ENCODE data around the gene IQSEC1.
A peak's percentile ranks its signal among the peaks of the same experiment; 100 is the strongest.

Gene IQSEC1

DNA sequence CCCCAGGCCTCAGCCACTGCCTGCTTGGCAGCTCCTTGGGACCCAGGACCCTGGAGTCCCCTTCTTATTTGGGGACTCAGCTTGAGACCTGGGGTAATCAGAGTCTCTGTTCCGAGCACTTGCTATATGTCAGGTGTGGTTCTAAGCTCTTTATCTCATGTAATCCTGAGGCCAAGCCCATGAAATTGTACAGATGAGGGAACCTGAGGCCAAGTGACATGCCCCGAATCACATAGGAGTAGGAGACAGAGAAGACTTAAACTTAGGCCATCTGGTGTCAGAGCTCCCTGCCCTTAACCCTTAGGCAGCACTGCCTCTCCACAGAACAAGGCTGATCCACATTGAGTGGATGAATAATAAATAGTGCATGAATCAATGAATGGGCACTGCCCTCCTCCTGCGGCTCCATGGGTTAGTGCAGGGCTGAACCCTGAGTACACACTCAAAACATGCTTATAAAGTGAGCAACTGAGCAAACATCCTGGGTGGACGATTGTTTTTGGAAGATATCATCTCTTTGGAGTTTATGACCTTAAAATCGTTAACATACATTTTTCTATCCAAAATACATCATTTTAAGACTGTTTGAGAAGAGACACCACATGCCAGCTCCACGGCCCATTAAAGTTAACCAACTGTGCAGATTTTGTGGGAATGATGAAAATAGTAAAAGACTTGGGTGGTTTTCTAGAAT, 33.2 kb upstream of the IQSEC1 start:
- no peak for DNase-seq

DNA sequence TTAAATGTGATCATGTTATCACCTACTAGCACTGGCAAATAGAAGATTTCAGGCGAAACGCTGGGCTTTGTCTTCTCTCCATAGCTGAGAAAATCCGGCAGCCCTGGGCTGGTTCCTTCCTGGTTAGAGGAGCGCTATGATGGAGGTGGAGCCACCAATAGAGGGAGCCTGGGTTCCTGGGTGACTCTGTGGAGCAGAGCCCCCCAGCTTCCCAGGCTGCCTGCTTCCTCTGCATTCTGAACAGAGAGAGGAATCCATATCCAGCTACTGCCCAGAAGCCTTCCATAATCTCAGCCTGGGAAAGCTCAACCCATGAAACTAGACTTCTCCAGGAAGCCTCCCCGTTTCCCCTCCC, 32.6 kb upstream of the IQSEC1 start:
- no peak for DNase-seq

DNA sequence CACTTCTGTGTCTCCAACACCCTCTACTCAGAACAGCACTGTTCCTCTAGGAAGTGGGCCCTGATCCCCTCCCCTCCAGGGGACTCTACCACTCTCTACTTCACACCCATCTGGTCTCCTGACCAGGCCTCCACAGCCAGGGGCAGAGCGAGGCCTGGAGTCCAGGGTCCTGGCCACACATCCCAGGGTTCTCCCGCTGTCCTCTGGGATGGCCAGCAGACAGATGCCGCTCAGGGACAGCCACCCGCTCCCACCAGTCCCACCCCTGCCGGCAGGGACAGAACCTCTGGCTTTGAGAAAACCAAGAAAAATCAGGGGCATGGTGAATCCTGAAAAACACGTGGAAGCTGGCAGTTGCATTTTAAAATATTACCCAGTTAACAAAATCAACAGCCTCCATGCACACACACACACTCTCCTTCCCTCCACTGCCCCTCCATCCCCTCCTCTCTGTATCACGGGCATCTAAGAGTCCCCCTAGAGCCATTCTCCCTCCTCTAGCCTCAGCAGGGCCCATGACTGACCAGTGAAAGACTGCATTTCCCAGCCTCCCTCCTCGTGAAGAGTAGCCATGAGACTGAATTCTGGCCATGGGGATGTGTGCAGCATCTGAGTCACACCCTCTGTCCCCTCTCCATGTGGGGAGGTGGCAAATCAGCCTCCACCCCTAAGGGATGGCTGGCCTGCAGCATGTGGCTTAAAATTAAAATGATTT, 32.1 kb upstream of the IQSEC1 start:
- no peak for DNase-seq

DNA sequence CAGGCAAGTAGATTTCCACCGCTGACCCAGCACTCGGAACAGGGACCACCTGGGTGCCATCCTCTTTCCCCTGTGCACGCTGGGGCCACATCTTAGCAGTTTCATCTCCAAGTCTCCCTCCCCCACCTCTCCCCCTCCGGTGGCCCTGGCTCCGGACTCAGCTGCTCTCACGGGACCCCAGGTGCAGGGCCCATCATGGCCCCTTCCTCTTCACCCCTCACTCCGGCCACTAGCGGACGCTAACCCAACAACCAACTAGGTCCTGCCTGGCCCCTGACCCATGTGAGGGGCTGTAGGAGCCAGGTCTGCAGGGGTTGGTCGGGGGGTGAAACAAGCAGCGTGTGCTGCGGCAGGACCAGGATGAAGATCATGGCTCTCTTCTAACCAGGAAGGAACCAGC, 31.3 kb upstream of the IQSEC1 start:
- no peak for DNase-seq

DNA sequence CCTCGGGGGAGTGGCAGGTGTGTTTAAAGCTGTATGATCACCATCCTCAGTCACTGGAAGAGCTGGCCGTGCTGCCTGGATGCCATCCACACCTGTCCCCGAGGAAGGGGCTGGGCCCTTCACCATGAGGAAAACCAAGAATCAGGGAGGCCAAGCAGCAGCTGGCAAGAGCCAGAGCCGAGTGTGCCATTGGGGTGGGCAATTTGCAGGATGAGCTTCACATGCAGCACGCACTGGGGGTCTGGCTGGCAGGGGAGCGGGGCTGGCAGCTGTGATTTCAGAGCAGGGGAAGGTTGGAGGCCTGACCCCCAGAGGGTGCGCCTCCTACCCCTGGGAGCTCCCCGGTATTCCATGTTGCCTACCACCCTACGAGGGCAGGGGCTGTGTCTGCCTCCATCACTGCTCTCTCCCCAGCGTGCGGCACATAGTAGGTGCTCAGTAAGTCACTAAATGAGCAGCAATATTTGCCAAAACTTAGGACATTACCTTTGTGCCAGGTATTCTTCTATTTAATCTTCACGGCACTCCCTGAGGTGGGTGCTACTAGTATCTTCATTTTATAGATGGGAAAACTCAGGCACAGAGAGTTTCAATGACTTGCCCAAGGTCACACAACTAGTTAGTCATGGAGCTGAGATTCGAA, 30.3 kb upstream of the IQSEC1 start:
- no peak for DNase-seq

DNA sequence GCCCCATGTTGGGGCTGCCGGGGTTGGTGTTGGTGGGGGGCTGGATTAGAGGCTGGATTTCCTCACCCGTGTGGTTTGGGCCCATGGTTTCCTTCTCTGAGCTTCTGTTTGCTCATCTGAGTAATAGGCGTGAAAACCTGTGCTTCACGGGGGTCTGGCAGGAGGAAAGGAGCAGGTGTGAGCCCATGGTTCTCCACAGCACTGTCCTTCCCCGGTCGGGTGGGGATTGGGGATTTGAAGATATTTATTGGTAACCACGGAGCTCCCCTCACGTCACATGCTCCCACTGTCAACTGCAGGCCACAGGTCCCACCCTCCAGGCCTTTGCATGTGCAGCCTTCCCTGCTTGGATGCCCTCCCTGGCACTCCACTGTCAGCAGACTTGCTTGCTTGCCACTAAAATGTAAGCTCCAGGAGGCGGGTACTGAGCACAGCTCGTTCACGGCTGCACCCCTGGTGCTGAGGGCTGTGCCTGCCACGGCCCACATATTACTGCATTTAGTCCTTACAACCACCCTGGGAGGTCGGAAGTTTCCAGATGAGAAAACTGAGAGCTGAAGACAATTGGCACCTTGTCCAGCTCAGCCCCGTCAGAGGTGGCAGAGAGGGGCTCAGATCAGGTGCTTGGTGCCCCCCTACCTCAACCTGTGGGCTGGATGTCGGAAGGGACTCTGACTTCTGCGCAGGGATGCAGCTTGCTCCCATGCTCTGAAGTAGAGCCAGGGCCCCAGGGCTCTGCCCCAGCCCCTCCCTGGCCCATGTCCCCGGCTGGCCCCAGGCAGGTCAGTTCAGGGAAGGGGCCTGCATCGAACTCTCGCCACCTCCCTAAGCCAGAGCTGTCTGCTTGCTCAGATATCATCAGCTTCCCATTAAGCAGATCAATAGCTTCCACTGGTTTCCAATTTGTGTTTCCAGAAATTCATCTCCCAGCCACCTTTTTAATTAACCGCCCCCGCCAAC, 29.4 kb upstream of the IQSEC1 start:
- no peak for DNase-seq

DNA sequence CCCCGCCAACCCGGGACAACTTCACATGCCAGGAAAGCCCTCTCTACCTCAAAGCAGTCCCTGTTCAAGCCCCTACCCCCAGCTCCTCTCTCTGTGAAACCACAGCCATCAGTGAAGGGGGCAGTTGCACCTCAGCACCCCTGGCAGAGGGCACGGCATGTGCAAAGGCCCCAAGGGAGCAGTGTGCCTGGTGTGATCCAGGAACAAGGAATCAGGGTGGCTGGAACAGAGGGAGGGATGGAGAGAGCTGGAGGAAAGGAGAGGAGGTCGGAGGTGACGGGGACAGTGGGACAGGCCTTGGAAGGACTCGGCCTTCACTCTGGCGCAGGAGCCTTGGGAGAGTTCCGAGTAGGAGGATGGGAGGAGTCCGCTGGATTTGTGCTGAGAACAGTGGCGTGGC, 26.5 kb upstream of the IQSEC1 start:
- DNase-seq = no peak

DNA sequence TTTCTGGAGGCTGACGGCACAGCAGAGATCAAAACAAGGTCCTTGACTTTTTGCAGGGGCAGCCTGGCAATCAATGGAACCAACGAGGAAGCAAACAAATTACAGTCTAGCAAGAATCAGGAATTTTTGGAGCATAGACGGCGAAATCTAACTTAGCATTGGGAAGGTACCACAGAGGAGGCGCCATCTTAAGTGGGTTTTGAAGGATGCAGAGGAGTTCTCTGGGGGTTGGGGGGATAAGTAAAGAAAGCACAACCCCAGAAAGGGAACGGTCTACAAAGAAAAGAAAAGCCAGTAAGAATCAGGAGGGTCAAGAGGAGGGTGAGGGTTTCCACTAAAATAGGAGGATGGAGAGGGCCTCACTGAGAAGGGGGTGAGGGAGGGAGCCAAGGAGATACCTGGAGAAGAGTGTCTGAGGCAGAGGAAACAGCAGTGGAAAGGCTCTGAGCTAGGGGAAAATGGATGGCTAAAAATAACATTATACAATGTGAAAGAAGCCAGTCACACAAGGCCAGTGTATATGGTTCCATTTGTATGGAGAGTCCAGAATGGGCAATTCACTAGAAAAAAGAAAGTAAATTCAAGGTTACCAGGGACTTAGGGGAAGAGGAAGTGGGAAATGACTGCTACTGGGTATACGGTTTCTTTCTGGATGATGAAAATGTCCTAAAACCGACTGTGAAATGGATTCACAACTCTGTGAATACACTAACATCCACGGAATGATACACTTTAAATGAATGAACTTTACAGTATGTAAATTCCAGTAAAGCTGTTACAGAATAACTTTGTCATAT, 25.2 kb upstream of the IQSEC1 start:
- DNase-seq = no peak

DNA sequence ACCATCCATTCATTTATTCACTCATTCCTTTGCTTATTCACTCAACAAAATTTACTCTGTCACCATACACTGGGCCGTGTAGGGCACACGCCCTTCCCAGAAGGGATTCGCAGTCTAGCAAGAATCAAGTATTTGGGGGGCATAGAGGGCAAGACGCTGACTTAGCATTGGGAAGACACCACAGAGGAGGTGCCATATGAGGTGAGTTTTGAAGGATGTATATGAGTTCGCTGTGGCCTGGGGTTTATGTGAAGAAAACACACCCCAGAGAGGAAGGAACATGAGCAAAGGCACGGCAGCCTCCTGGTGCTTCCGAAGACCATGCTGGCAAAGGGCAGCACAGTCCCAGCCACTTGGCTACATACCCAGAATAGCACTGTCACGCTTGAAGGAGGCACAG, 23.1 kb upstream of the IQSEC1 start:
- DNase-seq = no peak

DNA sequence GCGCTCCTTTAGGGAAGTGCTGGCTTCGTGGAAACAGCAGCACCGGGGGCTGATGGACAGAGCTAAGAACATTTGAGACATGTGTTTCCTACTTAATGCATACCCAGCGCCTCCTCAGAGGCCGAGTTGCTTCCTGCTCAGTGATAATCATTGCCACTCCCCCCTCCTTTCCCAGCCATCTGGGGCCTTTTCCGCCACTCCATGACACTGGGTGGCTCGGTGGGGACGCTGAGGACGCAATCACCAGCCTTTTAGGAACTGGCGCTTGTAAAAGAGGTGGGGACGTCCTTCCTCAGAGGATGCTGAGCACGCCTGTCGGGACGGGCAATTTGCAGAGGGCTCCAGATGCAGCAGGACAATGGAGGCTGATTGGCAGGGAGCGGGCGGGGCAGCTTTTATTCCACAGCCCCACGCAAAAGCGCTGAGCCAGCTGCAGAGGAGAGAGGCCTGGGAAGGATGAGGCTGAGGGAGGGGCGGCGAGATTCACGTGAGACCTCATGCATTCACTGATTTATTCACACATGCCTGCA, 22.2 kb upstream of the IQSEC1 start:
- DNase-seq = no peak

DNA sequence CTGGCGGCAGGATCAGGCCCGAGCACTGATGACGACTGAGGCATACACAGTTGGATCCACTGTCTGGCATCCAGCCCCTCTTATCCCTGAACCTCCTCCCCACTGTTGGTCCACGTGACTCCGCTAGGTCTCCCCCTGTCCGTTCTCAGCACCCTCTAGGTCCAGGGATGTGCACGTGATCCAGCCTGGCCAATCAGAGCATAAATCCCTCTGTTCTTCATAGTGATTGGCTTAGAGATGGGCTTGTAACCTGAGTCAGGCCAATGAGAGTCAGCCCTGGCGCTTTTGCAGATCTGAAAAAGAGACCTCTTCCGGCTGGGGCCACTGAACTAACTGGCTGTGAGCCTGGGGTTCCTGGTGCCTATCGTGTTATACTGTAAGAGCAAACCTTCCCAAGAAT, 20.5 kb upstream of the IQSEC1 start:
- no peak for DNase-seq

DNA sequence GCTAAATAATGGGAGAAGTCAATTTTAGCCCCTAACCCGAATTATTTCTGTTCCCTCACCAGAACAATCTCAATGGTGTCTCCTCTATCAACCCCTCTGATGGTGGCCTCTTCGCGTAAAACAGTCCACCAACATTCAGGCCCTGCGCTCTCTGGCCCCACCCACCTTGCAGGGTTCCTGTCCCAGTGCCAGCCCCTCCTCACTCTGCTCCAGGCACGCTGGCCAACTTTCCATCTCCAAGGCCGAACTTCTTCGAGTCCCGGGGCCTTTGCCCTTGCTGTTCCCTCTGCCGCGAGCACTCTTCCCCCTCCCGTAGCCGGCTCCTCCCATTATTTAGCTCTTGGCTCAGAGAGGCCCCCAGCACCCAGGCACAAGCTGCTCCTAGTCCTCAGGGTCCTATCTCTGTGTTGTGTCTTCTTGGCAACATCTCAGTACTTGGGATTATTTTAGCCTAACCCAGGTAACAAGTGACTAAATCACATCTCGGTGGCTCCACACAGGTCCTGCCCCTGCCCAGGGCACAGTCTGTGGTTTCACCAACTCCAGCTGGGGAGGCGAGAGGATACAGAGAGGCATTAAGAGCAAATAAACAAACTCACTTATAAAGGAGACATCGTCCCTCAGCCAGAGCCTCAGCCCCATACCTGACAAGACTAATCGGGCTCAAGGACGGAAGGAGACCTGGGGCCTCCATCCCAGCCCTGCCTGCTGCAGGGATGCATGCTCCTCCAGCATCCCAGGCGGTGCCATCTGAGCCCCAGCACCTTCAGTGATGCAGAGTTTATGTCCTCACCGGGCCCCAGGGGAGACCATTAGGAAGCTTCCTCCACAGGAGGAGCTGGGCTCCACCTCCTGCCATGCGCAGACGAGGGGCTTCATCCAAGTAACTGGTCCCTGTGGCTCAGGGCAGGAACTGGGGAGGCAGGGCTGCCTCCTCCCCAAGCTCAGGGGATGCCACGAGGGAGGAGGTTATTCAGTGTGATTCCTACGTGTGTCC, 19.7 kb upstream of the IQSEC1 start:
- DNase-seq = no peak

DNA sequence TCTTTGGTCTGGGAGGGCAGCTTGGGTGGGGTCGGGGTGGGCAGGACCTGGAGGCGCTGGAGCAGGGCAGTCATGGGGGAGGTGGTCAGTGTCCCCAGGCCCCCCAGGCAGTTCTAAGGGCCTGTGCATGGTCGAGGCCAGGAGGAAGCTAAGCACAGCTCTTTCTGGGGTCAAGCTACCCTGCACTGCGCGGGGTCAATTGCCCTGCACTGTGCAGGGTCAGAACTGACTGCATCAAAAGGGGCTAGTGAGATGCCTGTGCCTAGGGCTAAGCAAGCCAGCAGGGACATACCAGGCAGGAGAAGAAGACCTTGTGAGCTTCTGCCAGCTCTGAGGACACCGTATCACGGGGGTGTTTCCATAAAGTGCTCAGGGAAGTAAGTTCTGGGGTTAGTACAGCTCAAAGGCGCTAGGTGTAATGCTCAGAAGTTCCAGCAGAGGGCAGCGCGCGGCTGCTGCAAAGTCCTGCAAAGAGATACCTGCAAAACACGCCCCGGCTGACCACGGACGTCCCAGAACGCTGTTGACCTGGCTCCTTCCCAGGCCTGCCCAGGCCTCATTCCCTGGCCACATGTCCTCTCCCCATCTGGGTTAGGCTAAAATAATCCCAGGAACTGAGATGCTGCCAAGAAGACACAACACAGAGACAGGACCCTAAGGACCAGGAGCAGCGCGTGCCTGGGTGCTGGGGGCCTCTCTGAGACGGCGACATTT, 18.8 kb upstream of the IQSEC1 start:
- DNase-seq = peak; percentile 72 to 74

DNA sequence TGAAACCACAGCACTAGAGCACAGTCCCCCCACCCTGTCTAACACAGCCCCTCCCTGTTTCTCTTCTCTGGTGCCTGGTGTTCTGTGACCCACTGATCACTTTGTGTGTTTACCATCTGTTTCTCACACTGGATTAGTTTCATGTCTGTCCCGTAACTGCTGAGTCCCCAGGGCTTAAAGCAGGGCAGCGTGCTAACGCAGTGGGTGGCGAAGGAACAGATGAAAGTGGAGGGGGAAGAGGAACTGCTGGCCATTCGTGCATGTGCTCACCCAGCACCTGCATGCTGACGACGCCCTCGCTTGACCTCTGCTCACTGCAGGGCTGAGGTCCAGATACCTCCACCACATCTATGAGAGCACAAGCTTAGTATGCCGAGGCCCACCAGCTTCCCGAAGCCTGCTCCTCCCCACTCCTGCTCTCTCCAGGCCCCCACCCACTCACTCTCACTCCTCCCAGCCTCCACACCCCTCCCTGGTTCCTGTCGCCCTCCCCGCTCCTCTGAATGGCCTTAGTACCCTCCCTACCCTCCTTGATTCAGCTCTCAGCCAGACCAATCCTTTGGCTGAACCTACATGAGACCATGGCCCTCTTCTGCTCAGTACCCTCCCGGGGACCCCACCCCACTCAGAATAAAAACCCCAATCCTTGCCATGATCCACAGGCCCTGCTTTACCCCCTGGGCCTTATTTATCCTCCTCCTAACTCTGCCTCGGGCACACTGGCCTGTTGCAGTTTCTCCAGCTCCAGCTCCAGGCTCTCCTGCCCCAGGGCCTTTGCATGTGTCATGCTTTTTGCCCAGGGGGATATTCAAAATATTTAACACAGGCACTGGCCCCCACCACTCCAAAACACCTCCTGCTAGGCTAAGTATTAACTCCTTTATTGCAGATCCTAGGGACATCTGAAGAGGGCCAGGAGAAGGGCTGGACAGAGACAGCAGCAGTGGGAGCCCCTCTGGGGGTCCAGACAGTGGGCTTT, 15.1 kb upstream of the IQSEC1 start:
- no peak for DNase-seq

DNA sequence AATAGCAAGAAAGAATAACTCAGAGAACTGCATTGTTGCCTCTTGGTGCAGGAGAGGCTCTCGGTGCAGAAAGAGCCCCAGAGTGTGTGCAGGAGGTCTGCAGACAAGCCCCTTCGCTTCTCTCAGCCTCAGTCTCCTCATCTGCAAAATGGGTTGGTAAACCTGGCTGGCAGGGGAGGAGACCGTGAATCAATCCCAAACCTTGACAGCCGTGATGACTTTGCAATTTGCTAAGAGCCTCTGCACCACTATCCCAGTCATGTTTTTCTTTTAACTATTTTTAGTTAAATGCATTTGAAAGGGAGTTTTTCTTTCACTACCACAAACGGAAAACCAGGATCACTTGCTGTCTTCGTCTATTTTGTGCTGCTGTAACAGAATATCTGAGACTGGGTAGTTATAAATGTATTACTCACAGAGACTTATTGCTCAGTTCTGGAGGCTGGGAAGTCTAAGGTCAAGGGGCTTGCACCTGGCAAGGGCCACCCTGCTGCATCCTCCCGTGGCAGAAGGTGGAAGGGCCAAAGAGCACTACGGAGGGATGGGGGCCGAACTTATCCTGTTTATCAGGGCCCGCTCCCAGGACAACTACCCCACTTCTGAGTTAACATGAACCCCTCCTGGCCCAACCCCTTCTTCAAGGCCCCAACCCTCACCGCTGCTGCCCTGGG, 14.2 kb upstream of the IQSEC1 start:
- DNase-seq = no peak

DNA sequence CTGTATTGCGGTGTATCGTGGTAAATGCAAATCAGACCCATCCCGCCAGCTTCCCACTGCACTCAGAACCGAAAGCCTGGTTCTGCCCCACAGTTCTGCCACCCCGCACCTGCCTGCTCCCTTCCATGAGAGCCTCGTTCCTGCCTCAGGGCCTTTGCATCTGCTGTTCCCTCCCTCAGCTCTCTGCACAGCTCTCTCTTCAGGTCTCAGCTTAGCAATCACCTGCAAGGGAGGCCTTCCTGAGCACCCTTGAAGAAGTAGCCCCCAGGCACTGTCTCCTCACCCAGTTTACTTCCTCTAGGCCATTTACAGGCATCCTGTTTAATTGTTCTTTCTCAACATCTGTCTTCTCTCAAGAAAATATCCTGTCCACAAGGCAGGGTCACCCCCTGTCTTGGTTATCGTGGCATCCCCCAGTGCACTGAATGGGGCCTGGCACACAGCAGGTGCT, 13.3 kb upstream of the IQSEC1 start:
- DNase-seq = no peak

DNA sequence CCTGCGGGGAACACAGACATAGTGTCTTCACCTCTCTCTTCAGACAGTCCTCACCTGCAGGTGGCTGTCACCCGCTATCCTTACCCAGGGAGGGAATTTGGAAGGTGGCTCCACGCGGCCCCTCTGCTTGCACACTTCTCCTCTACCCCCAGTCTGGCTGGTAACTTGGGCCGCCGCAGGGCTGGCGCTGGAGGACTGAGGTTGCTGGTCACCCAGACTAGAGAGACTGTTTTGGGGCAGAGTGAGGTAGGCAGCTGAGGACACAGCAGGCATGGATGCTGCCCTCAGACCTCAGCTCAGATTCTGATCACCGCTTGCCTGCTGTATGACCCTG, 12.6 kb upstream of the IQSEC1 start:
- no peak for DNase-seq

All from activated CD4-positive, alpha-beta T cell treated with anti-CD3 and anti-CD28 coated beads, Interleukin-2, amount 50 U/mL, for 4 hours (primary cell).